ENCODE data around the gene GRM7.

The GRM7 gene

GRCh38 chr3:7512048-7512447 is 651.1 kb downstream of the GRM7 start:
- no peak for DNase-seq

- DNase-seq, result no peak
Measured at GRCh38 chr3:7518026-7518425, 657.1 kb downstream of the GRM7 start.

- DNase-seq, result peak; percentile 14
Measured at GRCh38 chr3:7518456-7518855, 657.5 kb downstream of the GRM7 start.

GRCh38 chr3:7520059-7520458 is 659.1 kb downstream of the GRM7 start:
- peak; percentile 64 for DNase-seq

GRCh38 chr3:7520593-7520992 is 659.7 kb downstream of the GRM7 start:
- no peak for DNase-seq

GRCh38 chr3:7536510-7536909 is 675.6 kb downstream of the GRM7 start:
- DNase-seq, result peak; percentile 63

- peak; percentile 74 for DNase-seq
Measured at GRCh38 chr3:7536921-7537320, 676.0 kb downstream of the GRM7 start.

- DNase-seq, result no peak
Measured at GRCh38 chr3:7543294-7543880, 682.5 kb downstream of the GRM7 start.

- DNase-seq, result no peak
Measured at GRCh38 chr3:7545334-7545733, 684.4 kb downstream of the GRM7 start.

- no peak for DNase-seq
Measured at GRCh38 chr3:7546253-7546652, 685.3 kb downstream of the GRM7 start.

GRCh38 chr3:7547826-7548225 is 686.9 kb downstream of the GRM7 start:
- DNase-seq, result no peak

- no peak for DNase-seq
Measured at GRCh38 chr3:7562892-7563291, 702.0 kb downstream of the GRM7 start.

- DNase-seq, result no peak
Measured at GRCh38 chr3:7565574-7565973, 704.7 kb downstream of the GRM7 start.

GRCh38 chr3:7567160-7567559 is 706.2 kb downstream of the GRM7 start:
- DNase-seq, result no peak

- DNase-seq, result no peak
Measured at GRCh38 chr3:7568526-7569184, 707.7 kb downstream of the GRM7 start.

- no peak for DNase-seq
Measured at GRCh38 chr3:7573330-7573729, 712.4 kb downstream of the GRM7 start.

- no peak for DNase-seq
Measured at GRCh38 chr3:7574435-7574834, 713.5 kb downstream of the GRM7 start.

- DNase-seq, result no peak
Measured at GRCh38 chr3:7576071-7576470, 715.2 kb downstream of the GRM7 start.

- DNase-seq, result no peak
Measured at GRCh38 chr3:7576506-7576905, 715.6 kb downstream of the GRM7 start.

- DNase-seq, result no peak
Measured at GRCh38 chr3:7577513-7577912, 716.6 kb downstream of the GRM7 start.

GRCh38 chr3:7581831-7582230 is 720.9 kb downstream of the GRM7 start:
- DNase-seq, result no peak

- DNase-seq, result no peak
Measured at GRCh38 chr3:7585052-7585451, 724.1 kb downstream of the GRM7 start.

GRCh38 chr3:7588236-7588635 is 727.3 kb downstream of the GRM7 start:
- DNase-seq, result no peak

- no peak for DNase-seq
Measured at GRCh38 chr3:7589526-7589925, 728.6 kb downstream of the GRM7 start.

GRCh38 chr3:7602297-7602696 is 741.4 kb downstream of the GRM7 start:
- DNase-seq, result no peak
